Right atrium auricular region (tissue), 2 donors: ENCODE results near the gene CCDC175. TPM values are rescaled to one million over a fixed set of nuclear protein-coding genes. Genes with fewer than 3 reads are reported as not detected.

Experiments used
- DNase-seq: peaks from one replicate; pipeline ENCODE4 v3.0.0-alpha.2; 2019; ENCODE audit warnings: low spot score
- H3K27ac ChIP-seq, 2 donors: fragments of 200-600 bp; sonication (generic); 1 replicate in 1 of 2; 2 replicates in 1 of 2; pipeline ENCODE4 v1.5.1; 2016 to 2019
- H3K27me3 ChIP-seq, 2 donors: fragments of 200-600 bp; sonication (generic); one replicate each; pipeline versions ENCODE4 v1.5.1 to v1.6.0; 2017 to 2019
- H3K36me3 ChIP-seq: fragments of 200-600 bp; sonication (generic); one replicate; pipeline ENCODE4 v1.5.1; 2016
- H3K4me1 ChIP-seq, 2 donors: fragments of 200-600 bp; sonication (generic); one replicate each; pipeline versions ENCODE4 v1.5.1 to v1.6.0; 2017 to 2019
- H3K4me3 ChIP-seq, 2 donors: fragments of 200-600 bp; sonication (generic); 1 replicate in 1 of 2; 2 replicates in 1 of 2; pipeline ENCODE4 v1.5.1; 2017 to 2019; ENCODE audit warnings: mild to moderate bottlenecking in 1 of 2, moderate library complexity in 1 of 2
- H3K9me3 ChIP-seq, 2 donors: fragments of 200-600 bp; sonication (generic); one replicate each; pipeline ENCODE4 v1.5.1; 2019
- CTCF ChIP-seq, 2 donors: fragments of 200-600 bp; sonication (generic); IDR thresholded peaks; one replicate each; pipeline ENCODE4 v1.5.1; 2019; ENCODE audit warnings: antibody characterized with exemption in 2 of 2
- total RNA-seq, 2 donors: library from RNA; depleted of rRNA; stranded (reverse); fragments of >200 nt; gene quantifications; one replicate each; pipeline ENCODE4 v1.1.0, GENCODE V29; 2016

The CCDC175 gene
- total RNA-seq, 2 donors from 2014 or later: not detected

- DNase-seq: no peak
- H3K4me3 ChIP-seq: no peak overlapping the region
- peaks cover 0 to 7% of the 10 kb centered on the region in 2 donors for H3K4me1 ChIP-seq
- no peaks in the 10 kb centered on the region for H3K27me3 ChIP-seq
- H3K9me3 ChIP-seq: no peaks in the 10 kb centered on the region
- no peak overlapping the region for H3K27ac ChIP-seq
- no peak for TF ChIP-seq CTCF (IDR thresholded peaks at IDR 0.05)
- peaks cover 5% of the 10 kb centered on the region for H3K36me3 ChIP-seq
These were observed 118.1 kb downstream of the CCDC175 start for GRCh38 chr14:59458486-59458885.

GRCh38 chr14:59455411-59455810, 121.2 kb downstream of the CCDC175 start:
- H3K9me3 ChIP-seq: no peaks in the 10 kb centered on the region
- no peak for DNase-seq
- no peak for TF ChIP-seq CTCF (IDR thresholded peaks at IDR 0.05)
- peaks cover 5% of the 10 kb centered on the region for H3K36me3 ChIP-seq
- H3K4me3 ChIP-seq: no peak overlapping the region
- H3K4me1 ChIP-seq: peaks cover 0 to 6% of the 10 kb centered on the region in 2 donors
- peak overlapping the region in 1 of 2 donors; percentile 75 for H3K27ac ChIP-seq
- no peaks in the 10 kb centered on the region for H3K27me3 ChIP-seq

Other genes starting within 250 kb of the CCDC175 start
- 1 to 10 TPM; 4.1 to 5.0 TPM for gene GPR135, start 111.4 kb downstream of the CCDC175 start, total RNA-seq
- gene L3HYPDH, start 92.4 kb downstream of the CCDC175 start, total RNA-seq: 10 to 100 TPM; 26.5 to 29.8 TPM
- 10 to 100 TPM; 38.0 to 66.0 TPM for gene JKAMP, start 92.3 kb downstream of the CCDC175 start, total RNA-seq